Activated T-helper 1 cell treated with anti-CD3 and anti-CD28 coated beads, Interleukin-2, amount 50 U/mL, for 16 hours (primary cell): Measurements from ENCODE around the gene TESK2.
"Not testable (repeated sequence)": the region's sequence is repeated elsewhere in the genome, so short reads cannot be mapped to it uniquely, and the experiment has no call there.

ENCODE experiments used
- DNase-seq, 2 donors: peaks; one replicate each; pipeline ENCODE4 v3.0.0-alpha.2; 2020; ENCODE audit warnings: low read depth in 1 of 2, low spot score in 1 of 2

The TESK2 gene

GRCh38 chr1:45490626-45491486 is at the start of gene TESK2:
TESK2 (minus strand) TSS chr1:45491163; CDS start chr1:45457785, 33,378 bp downstream.
- peak; percentile 91 to 95 for DNase-seq

- DNase-seq: no peak
Measured at GRCh38 chr1:45536886-45537285, 45.9 kb upstream of the TESK2 start.

- no peak for DNase-seq
Measured at GRCh38 chr1:45535988-45536766, 45.2 kb upstream of the TESK2 start.

- no peak for DNase-seq
Measured at GRCh38 chr1:45531873-45532272, 40.9 kb upstream of the TESK2 start.

- no peak for DNase-seq
Measured at GRCh38 chr1:45530632-45531135, 39.7 kb upstream of the TESK2 start.

- DNase-seq: no peak
Measured at GRCh38 chr1:45526135-45526644, 35.2 kb upstream of the TESK2 start.

GRCh38 chr1:45523975-45524374 is 33.0 kb upstream of the TESK2 start:
- DNase-seq: not testable (repeated sequence)

GRCh38 chr1:45523516-45523915 is 32.6 kb upstream of the TESK2 start:
- DNase-seq: not testable (repeated sequence)

GRCh38 chr1:45522324-45523104 is 31.6 kb upstream of the TESK2 start:
- DNase-seq: no peak

- peak; percentile 95 to 96 for DNase-seq
Measured at GRCh38 chr1:45521413-45522323, 30.7 kb upstream of the TESK2 start, which contains the start of gene PRDX1. PRDX1 (minus strand) TSS chr1:45521884; CDS start chr1:45519043, 2,841 bp downstream.

- DNase-seq: not testable (repeated sequence)
Measured at GRCh38 chr1:45519774-45520173, 28.8 kb upstream of the TESK2 start.

GRCh38 chr1:45518910-45519309 is 27.9 kb upstream of the TESK2 start:
- no peak for DNase-seq

- DNase-seq: not testable (repeated sequence)
Measured at GRCh38 chr1:45518366-45518765, 27.4 kb upstream of the TESK2 start.

- no peak for DNase-seq
Measured at GRCh38 chr1:45516465-45516864, 25.5 kb upstream of the TESK2 start.

- no peak for DNase-seq
Measured at GRCh38 chr1:45516036-45516435, 25.1 kb upstream of the TESK2 start.

- DNase-seq: not testable (repeated sequence)
Measured at GRCh38 chr1:45513532-45514260, 22.7 kb upstream of the TESK2 start.

- no peak for DNase-seq
Measured at GRCh38 chr1:45512641-45513054, 21.7 kb upstream of the TESK2 start.

- no peak for DNase-seq
Measured at GRCh38 chr1:45510972-45511527, 20.1 kb upstream of the TESK2 start.
